ENCODE data around the gene IPO4. TPM values are rescaled to one million over a fixed set of nuclear protein-coding genes. Genes with fewer than 3 reads are reported as not detected.
A peak's percentile ranks its signal among the peaks of the same experiment; 100 is the strongest.

IPO4 gene
- total and polyA plus RNA-seq, 2 experiments from 2014 or later = 19.0 to 19.5 TPM

DNA sequence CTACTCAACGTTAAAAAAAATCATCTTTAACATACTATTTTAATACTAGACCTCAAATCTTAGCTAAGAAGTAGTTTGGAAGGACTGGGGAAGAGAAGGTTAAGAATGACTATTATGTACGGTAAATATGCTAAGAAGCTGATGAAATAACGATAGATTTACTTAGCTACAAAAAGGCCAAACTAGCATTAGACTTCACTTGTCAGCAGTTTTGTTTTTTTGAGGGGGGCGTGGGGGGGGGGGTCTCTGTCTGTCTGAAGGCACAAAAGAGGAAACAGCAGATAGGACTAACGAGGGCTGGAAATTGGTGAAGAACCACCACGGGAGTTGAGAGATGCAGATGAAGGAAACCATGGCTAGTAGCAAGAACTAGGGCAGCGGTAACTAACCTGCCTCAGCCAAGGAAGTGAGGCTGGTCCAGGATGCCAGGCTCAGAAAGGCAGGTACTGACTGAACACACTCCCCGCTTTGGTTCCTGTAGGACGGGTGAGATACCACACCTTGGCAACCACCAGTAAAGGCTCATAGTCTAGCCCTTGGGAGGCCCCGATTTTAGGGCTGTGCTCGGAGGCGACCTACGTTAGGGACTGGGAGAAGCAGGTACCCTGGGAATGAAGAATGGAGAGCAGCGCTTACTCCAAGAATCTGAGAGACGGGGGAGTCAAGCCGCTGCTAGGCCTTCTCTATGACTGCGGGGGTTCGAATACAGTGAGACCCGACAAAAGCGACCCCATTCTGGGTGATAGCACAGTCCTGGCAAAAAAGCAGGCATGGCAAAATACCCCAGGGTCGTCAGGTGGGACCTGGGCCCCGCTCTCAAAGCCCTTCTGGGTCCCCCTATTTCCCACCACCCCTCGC lies 42.9 kb upstream of the IPO4 start:
- Histone ChIP-seq H3K36me3 (replicated peaks; ENCODE audit: insufficient read depth, low read depth) (no peaks in the 10 kb centered on the region), H3K79me2 (peaks cover 81% of the 10 kb centered on the region)
- WGBS (ENCODE audit: low lambda C conversion rate, missing lambda C conversion rate) = 15% methylated on average over 23 of the region's 23 CpGs

GRCh38 chr14:24228902-24229301 lies 40.3 kb upstream of the IPO4 start:
- H3K4me3 ChIP-seq = no peak overlapping the region
- no peak overlapping the region for H3K27ac ChIP-seq
- no peak for DNase-seq (ENCODE audit: low spot score)
- no peaks in the 10 kb centered on the region for H4K20me1 ChIP-seq (ENCODE audit: insufficient read depth, poor library complexity, severe bottlenecking)
- H3K36me3 ChIP-seq (replicated peaks; ENCODE audit: insufficient read depth, low read depth) = no peaks in the 10 kb centered on the region
- H2AFZ ChIP-seq = no peak overlapping the region
- peaks cover 86% of the 10 kb centered on the region for H3K79me2 ChIP-seq
- H3K4me1 ChIP-seq (ENCODE audit: insufficient read depth) = peaks cover 15% of the 10 kb centered on the region
- 100% methylated on average over 1 of the region's 1 CpG for WGBS (ENCODE audit: low lambda C conversion rate, missing lambda C conversion rate)
- H3K27me3 ChIP-seq = no peaks in the 10 kb centered on the region
- H3K4me2 ChIP-seq = no peak overlapping the region
- H3K9me2 ChIP-seq (replicated peaks; ENCODE audit: insufficient read depth) = no peaks in the 10 kb centered on the region
- no peaks in the 10 kb centered on the region for H3K9me3 ChIP-seq (ENCODE audit: low read depth)
- TF ChIP-seq EZH2 (IDR thresholded peaks at IDR 0.05; ENCODE audit: borderline replicate concordance) (no peak), EZH2phosphoT487 (IDR thresholded peaks at IDR 0.05; ENCODE audit: low read depth, severe bottlenecking, unreplicated experiment) (no peak)
- TF ChIP-seq, protein P1, sequence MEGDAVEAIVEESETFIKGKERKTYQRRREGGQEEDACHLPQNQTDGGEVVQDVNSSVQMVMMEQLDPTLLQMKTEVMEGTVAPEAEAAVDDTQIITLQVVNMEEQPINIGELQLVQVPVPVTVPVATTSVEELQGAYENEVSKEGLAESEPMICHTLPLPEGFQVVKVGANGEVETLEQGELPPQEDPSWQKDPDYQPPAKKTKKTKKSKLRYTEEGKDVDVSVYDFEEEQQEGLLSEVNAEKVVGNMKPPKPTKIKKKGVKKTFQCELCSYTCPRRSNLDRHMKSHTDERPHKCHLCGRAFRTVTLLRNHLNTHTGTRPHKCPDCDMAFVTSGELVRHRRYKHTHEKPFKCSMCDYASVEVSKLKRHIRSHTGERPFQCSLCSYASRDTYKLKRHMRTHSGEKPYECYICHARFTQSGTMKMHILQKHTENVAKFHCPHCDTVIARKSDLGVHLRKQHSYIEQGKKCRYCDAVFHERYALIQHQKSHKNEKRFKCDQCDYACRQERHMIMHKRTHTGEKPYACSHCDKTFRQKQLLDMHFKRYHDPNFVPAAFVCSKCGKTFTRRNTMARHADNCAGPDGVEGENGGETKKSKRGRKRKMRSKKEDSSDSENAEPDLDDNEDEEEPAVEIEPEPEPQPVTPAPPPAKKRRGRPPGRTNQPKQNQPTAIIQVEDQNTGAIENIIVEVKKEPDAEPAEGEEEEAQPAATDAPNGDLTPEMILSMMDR (IDR thresholded peaks at IDR 0.05; ENCODE audit: poor library complexity) = no peak

More for the DNA sequence above, 42.9 kb upstream of the IPO4 start:
- Histone ChIP-seq H3K4me3 (peak overlapping the region; percentile 96), H3K9me2 (replicated peaks; ENCODE audit: insufficient read depth) (no peaks in the 10 kb centered on the region), H4K20me1 (ENCODE audit: insufficient read depth, poor library complexity, severe bottlenecking) (no peaks in the 10 kb centered on the region), H3K27ac (peak overlapping the region; percentile 96), H3K27me3 (no peaks in the 10 kb centered on the region), H3K4me1 (ENCODE audit: insufficient read depth) (peaks cover 20% of the 10 kb centered on the region), H2AFZ (peak overlapping the region; percentile 98), H3K4me2 (peak overlapping the region; percentile 87), H3K9me3 (ENCODE audit: low read depth) (no peaks in the 10 kb centered on the region)
- DNase-seq (ENCODE audit: low spot score) = no peak
- TF ChIP-seq EZH2phosphoT487 (IDR thresholded peaks at IDR 0.05; ENCODE audit: low read depth, severe bottlenecking, unreplicated experiment) (no peak), EZH2 (IDR thresholded peaks at IDR 0.05; ENCODE audit: borderline replicate concordance) (no peak)
- TF ChIP-seq, protein P1 (IDR thresholded peaks at IDR 0.05; ENCODE audit: poor library complexity) = no peak

DNA sequence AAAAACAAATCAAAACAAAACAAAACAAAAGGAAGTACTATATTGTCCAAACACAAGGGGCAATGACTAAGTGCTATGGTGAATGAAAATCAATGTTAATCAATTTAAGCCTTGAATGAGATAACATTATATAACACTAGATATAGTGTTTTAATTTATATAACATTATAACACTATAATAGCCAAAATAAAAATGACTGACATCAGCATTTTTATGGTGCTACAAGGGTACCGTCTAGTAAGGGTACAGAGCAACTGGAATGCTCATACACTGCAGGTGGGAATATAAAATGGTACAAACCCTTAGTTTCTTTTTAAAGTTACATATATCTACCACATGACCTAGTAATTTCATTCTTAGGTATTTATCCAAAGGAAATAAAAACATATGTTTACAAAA lies 37.9 kb upstream of the IPO4 start:
- H3K4me3 ChIP-seq = no peak overlapping the region
- DNase-seq (ENCODE audit: low spot score) = no peak
- peaks cover 94% of the 10 kb centered on the region for H3K79me2 ChIP-seq
- no peaks in the 10 kb centered on the region for H3K27me3 ChIP-seq
- peaks cover 7% of the 10 kb centered on the region for H3K4me1 ChIP-seq (ENCODE audit: insufficient read depth)
- H3K4me2 ChIP-seq = no peak overlapping the region
- no peaks in the 10 kb centered on the region for H3K9me2 ChIP-seq (replicated peaks; ENCODE audit: insufficient read depth)
- peaks cover 5% of the 10 kb centered on the region for H4K20me1 ChIP-seq (ENCODE audit: insufficient read depth, poor library complexity, severe bottlenecking)
- WGBS (ENCODE audit: low lambda C conversion rate, missing lambda C conversion rate) = 91% methylated on average over 1 of the region's 1 CpG
- no peak overlapping the region for H3K27ac ChIP-seq
- no peak overlapping the region for H2AFZ ChIP-seq
- no peaks in the 10 kb centered on the region for H3K9me3 ChIP-seq (ENCODE audit: low read depth)
- no peak for TF ChIP-seq EZH2 (IDR thresholded peaks at IDR 0.05; ENCODE audit: borderline replicate concordance)
- TF ChIP-seq, protein P1 (IDR thresholded peaks at IDR 0.05; ENCODE audit: poor library complexity) = no peak
- TF ChIP-seq EZH2phosphoT487 (IDR thresholded peaks at IDR 0.05; ENCODE audit: low read depth, severe bottlenecking, unreplicated experiment) = no peak
- H3K36me3 ChIP-seq (replicated peaks; ENCODE audit: insufficient read depth, low read depth) = no peaks in the 10 kb centered on the region
